ENCODE measurements around the gene TSPAN3. TPM values are rescaled to one million over a fixed set of nuclear protein-coding genes. Genes with fewer than 3 reads are reported as not detected.

The TSPAN3 gene
- total and polyA plus RNA-seq, 4 donors, result 49.3 to 82.8 (median 78.7) TPM

DNA sequence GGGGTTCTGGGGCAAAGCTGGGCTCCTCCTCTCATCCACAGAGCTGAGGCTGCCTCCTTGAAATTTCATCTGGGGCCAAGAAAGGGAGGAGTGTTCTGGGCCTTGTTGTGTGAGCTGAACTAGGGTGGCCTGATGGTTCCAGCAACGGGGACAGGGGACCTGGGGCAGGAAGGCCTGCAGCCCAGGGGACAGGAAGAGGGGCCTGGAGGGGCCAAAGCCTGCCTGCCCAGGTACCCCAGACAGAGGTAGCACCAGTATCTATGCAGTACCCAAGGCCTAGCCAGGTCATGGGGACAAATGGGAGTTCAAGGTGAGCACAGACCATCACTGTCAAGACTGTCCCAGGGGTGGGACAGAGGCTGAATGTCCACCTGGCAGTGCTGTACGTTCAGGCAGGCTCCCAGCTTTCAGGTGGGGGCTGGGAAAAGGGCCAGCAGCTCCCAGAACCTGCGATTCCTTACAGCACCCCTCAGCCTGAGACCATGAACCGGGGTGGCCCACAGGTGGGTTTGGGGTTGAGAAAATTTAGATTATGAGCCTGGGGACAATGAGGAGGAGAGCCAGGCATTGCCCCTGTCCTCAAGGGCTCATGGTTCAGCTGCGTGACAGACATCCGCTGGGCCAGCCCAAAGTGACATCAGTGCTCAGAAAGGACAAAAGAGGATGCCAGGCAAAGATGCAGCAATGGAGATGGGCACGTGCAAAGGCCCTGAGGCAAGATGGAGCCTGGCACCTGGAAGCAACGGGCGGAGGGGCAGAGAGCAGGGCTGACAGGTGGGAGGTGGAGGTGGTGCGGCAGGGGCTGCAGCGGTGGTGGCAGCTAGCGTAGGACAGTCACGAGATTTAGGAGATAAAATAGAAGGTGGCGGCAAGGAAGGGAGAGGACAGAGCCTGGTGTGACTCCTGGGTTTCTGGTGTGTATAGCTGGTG lies 48.0 kb downstream of the TSPAN3 start:
- TF ChIP-seq, protein P1, sequence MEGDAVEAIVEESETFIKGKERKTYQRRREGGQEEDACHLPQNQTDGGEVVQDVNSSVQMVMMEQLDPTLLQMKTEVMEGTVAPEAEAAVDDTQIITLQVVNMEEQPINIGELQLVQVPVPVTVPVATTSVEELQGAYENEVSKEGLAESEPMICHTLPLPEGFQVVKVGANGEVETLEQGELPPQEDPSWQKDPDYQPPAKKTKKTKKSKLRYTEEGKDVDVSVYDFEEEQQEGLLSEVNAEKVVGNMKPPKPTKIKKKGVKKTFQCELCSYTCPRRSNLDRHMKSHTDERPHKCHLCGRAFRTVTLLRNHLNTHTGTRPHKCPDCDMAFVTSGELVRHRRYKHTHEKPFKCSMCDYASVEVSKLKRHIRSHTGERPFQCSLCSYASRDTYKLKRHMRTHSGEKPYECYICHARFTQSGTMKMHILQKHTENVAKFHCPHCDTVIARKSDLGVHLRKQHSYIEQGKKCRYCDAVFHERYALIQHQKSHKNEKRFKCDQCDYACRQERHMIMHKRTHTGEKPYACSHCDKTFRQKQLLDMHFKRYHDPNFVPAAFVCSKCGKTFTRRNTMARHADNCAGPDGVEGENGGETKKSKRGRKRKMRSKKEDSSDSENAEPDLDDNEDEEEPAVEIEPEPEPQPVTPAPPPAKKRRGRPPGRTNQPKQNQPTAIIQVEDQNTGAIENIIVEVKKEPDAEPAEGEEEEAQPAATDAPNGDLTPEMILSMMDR (IDR thresholded peaks at IDR 0.05; ENCODE audit: low read depth, low read length, missing input control), result no peak
- no peak for TF ChIP-seq RAD21 (IDR thresholded peaks at IDR 0.05)
- TF ChIP-seq FOXA2 (IDR thresholded peaks at IDR 0.05), result no peak
- TF ChIP-seq, protein P2, sequence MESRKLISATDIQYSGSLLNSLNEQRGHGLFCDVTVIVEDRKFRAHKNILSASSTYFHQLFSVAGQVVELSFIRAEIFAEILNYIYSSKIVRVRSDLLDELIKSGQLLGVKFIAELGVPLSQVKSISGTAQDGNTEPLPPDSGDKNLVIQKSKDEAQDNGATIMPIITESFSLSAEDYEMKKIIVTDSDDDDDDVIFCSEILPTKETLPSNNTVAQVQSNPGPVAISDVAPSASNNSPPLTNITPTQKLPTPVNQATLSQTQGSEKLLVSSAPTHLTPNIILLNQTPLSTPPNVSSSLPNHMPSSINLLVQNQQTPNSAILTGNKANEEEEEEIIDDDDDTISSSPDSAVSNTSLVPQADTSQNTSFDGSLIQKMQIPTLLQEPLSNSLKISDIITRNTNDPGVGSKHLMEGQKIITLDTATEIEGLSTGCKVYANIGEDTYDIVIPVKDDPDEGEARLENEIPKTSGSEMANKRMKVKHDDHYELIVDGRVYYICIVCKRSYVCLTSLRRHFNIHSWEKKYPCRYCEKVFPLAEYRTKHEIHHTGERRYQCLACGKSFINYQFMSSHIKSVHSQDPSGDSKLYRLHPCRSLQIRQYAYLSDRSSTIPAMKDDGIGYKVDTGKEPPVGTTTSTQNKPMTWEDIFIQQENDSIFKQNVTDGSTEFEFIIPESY (IDR thresholded peaks at IDR 0.05), result no peak
- TF ChIP-seq, protein P3, sequence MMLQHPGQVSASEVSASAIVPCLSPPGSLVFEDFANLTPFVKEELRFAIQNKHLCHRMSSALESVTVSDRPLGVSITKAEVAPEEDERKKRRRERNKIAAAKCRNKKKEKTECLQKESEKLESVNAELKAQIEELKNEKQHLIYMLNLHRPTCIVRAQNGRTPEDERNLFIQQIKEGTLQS (IDR thresholded peaks at IDR 0.05), result no peak
- TF ChIP-seq TAF1 (conservative IDR thresholded peaks at IDR 0.05), result no peak
- TF ChIP-seq FOXA1 (IDR thresholded peaks at IDR 0.05), result no peak
- TF ChIP-seq GABPA (IDR thresholded peaks at IDR 0.05 in 1 of 2, conservative IDR thresholded peaks at IDR 0.05 in 1 of 2), result no peak
- TF ChIP-seq RXRA (IDR thresholded peaks at IDR 0.05), result no peak
- TF ChIP-seq HNF4A (conservative IDR thresholded peaks at IDR 0.05), result no peak
- H3K9me3 ChIP-seq (ENCODE audit: control insufficient read depth in 4 of 4, low read length in 3 of 4), result no peaks in the 10 kb centered on the region
- H3K27ac ChIP-seq (ENCODE audit: low read depth in 1 of 2, low read length in 2 of 2), result no peak overlapping the region
- H3K27me3 ChIP-seq (ENCODE audit: control insufficient read depth in 4 of 4, insufficient read depth in 4 of 4, low read length in 3 of 4), result no peaks in the 10 kb centered on the region
- no peak overlapping the region for H3K9ac ChIP-seq (ENCODE audit: low read depth in 1 of 2, low read length in 2 of 2)
- peaks cover 0 to 2% (median 0%) of the 10 kb centered on the region in 4 donors for H3K4me1 ChIP-seq (ENCODE audit: control insufficient read depth in 4 of 4, insufficient read depth in 4 of 4, low read length in 3 of 4)
- DNase-seq (ENCODE audit: low spot score), result no peak
- WGBS, result 84% methylated on average over 14 of the region's 14 CpGs
- H3K36me3 ChIP-seq (ENCODE audit: control insufficient read depth in 4 of 4, insufficient read depth in 3 of 4, low read depth in 1 of 4, low read length in 3 of 4), result no peaks in the 10 kb centered on the region
- H3K4me3 ChIP-seq (ENCODE audit: low read depth in 1 of 3, low read length in 3 of 3), result no peak overlapping the region

DNA sequence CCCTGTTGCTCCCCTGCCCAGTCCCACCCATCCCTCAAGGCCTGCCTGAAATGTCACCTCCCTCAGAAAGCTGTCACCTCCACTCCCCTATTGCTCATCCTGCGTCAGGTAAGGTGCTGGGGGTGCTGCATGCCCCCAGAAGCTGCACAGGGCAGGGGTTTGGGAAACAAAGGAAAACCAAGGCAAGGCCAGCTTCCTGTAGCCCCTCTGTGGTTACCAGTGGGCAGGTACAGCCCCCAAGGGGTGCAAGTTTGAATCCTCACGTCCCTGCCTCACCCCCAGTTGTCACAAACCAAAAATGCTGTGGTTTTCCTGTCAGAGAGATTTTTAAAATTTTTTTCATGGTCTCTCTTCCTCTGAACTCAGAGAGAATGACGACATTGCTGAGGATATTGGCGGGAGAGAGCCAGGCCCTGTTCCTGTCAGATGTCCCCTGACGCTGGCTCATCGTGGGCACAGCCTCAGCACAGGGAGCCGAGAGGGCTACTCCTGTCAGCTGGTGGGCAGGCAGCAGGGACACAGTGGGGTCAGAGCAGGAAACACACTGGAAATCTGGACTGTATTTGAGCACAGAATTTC lies 49.0 kb downstream of the TSPAN3 start:
- Histone ChIP-seq H3K27ac (ENCODE audit: low read depth in 1 of 2, low read length in 2 of 2) (no peak overlapping the region), H3K4me3 (ENCODE audit: low read depth in 1 of 3, low read length in 3 of 3) (no peak overlapping the region), H3K9me3 (ENCODE audit: control insufficient read depth in 4 of 4, low read length in 3 of 4) (no peaks in the 10 kb centered on the region), H3K4me1 (ENCODE audit: control insufficient read depth in 4 of 4, insufficient read depth in 4 of 4, low read length in 3 of 4) (peaks cover 0 to 2% (median 0%) of the 10 kb centered on the region in 4 donors), H3K9ac (ENCODE audit: low read depth in 1 of 2, low read length in 2 of 2) (no peak overlapping the region), H3K36me3 (ENCODE audit: control insufficient read depth in 4 of 4, insufficient read depth in 3 of 4, low read depth in 1 of 4, low read length in 3 of 4) (no peaks in the 10 kb centered on the region), H3K27me3 (ENCODE audit: control insufficient read depth in 4 of 4, insufficient read depth in 4 of 4, low read length in 3 of 4) (no peaks in the 10 kb centered on the region)
- TF ChIP-seq FOXA2 (IDR thresholded peaks at IDR 0.05) (no peak), RAD21 (IDR thresholded peaks at IDR 0.05) (no peak), TAF1 (conservative IDR thresholded peaks at IDR 0.05) (no peak)
- no peak for DNase-seq (ENCODE audit: low spot score)
- WGBS, result 71% methylated on average over 7 of the region's 7 CpGs

DNA sequence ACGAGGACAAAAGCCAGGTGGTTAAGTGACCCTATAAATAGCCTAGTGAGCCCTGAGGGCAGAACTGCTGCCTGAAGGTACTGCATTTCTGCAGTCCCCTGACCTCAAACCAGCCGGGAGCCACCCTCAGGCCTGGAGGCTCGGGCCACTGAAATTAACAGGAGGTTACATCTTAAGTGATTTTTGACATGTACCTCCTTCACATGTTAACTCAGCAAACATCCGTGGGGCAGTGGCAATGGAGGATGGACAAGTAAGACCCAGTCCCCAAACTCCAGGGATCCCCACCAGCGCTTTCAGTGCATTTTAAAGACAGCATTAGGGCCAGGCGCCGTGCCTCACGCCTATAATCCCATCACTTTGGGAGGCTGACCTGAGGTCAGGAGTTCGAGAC lies 49.8 kb downstream of the TSPAN3 start:
- TF ChIP-seq HNF4A (conservative IDR thresholded peaks at IDR 0.05) (no peak), FOXA1 (IDR thresholded peaks at IDR 0.05) (no peak), NR2F2 (IDR thresholded peaks at IDR 0.05) (no peak), SP1 (IDR thresholded peaks at IDR 0.05) (no peak), TAF1 (conservative IDR thresholded peaks at IDR 0.05) (no peak)
- TF ChIP-seq, protein P4, sequence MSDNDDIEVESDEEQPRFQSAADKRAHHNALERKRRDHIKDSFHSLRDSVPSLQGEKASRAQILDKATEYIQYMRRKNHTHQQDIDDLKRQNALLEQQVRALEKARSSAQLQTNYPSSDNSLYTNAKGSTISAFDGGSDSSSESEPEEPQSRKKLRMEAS (IDR thresholded peaks at IDR 0.05), result no peak
- no peak overlapping the region for H3K4me3 ChIP-seq (ENCODE audit: low read depth in 1 of 3, low read length in 3 of 3)
- no peaks in the 10 kb centered on the region for H3K9me3 ChIP-seq (ENCODE audit: control insufficient read depth in 4 of 4, low read length in 3 of 4)
- H3K27ac ChIP-seq (ENCODE audit: low read depth in 1 of 2, low read length in 2 of 2), result no peak overlapping the region
- H3K9ac ChIP-seq (ENCODE audit: low read depth in 1 of 2, low read length in 2 of 2), result no peak overlapping the region
- H3K27me3 ChIP-seq (ENCODE audit: control insufficient read depth in 4 of 4, insufficient read depth in 4 of 4, low read length in 3 of 4), result no peaks in the 10 kb centered on the region
- no peaks in the 10 kb centered on the region for H3K36me3 ChIP-seq (ENCODE audit: control insufficient read depth in 4 of 4, insufficient read depth in 3 of 4, low read depth in 1 of 4, low read length in 3 of 4)
- 86% methylated on average over 9 of the region's 9 CpGs for WGBS
- DNase-seq (ENCODE audit: low spot score), result no peak
- H3K4me1 ChIP-seq (ENCODE audit: control insufficient read depth in 4 of 4, insufficient read depth in 4 of 4, low read length in 3 of 4), result peaks cover 0 to 2% (median 0%) of the 10 kb centered on the region in 4 donors

Data from liver (tissue), 9 donors.